Adrenal gland (tissue), 5 donors: Measurements from ENCODE around the gene MYO18B.

Experiments used
- CTCF ChIP-seq, 6 experiments: fragments of 450-650 bp in 4 of 6; fragments of 200-600 bp in 2 of 6; sonication (generic) in 1 of 6; IDR thresholded peaks; 1 replicate in 5 of 6; 2 replicates in 1 of 6; pipeline versions ENCODE4 v1.5.1 to v1.8.0; 2016 to 2021; ENCODE audit warnings: antibody characterized with exemption in 6 of 6, mild to moderate bottlenecking in 2 of 6, moderate library complexity in 1 of 6
- POLR2A ChIP-seq, 2 donors: fragments of 450-650 bp; IDR thresholded peaks; one replicate each; pipeline ENCODE4 v1.6.1; 2017; ENCODE audit warnings: antibody characterized with exemption in 2 of 2, mild to moderate bottlenecking in 2 of 2, moderate library complexity in 1 of 2
- donor health status: DM: no; HTN: no; CAD: no.

- TF ChIP-seq POLR2A (IDR thresholded peaks at IDR 0.05) (no peak), CTCF (IDR thresholded peaks at IDR 0.05) (no peak)
These were observed 47.6 kb upstream of the MYO18B start for GRCh38 chr22:25694196-25694907.
